Neural crest cell (in vitro differentiated cells): ENCODE measurements around the gene PARP8. TPM values are rescaled to one million over a fixed set of nuclear protein-coding genes. Genes with fewer than 3 reads are reported as not detected.

Experiments used
- DNase-seq: peaks from one replicate; pipeline ENCODE4 v3.0.0; 2021; ENCODE audit warnings: low read depth, mixed read lengths, low spot score
- H3K27ac Mint-ChIP-seq: one replicate; pipeline ENCODE4 v1.8.0; 2021; ENCODE audit warnings: mild to moderate bottlenecking, mixed read lengths; ENCODE audit not compliant: unreplicated experiment
- H3K27me3 Mint-ChIP-seq: 2 replicates; pipeline ENCODE4 v1.8.0; 2021; ENCODE audit warnings: low read depth, mild to moderate bottlenecking, mixed read lengths
- H3K36me3 Mint-ChIP-seq: 2 replicates; pipeline ENCODE4 v1.8.0; 2021; ENCODE audit warnings: low read depth, mild to moderate bottlenecking, mixed read lengths
- H3K4me1 Mint-ChIP-seq: 2 replicates; pipeline ENCODE4 v1.8.0; 2021; ENCODE audit warnings: mixed read lengths
- H3K4me3 Mint-ChIP-seq: one replicate; pipeline ENCODE4 v1.8.0; 2021; ENCODE audit warnings: mild to moderate bottlenecking, mixed read lengths
- H3K9me3 Mint-ChIP-seq: 2 replicates; pipeline ENCODE4 v1.8.0; 2021; ENCODE audit warnings: mixed read lengths
- total RNA-seq: library from RNA; stranded (reverse); gene quantifications from 2 replicates; pipeline ENCODE4 v1.2.1, GENCODE V29; 2021
- TF ChIP-seq, protein P1 (sequence below): fragments of 200-600 bp; sonication (generic); conservative IDR thresholded peaks from 2 replicates; pipeline ENCODE4 v1.5.0; 2021; ENCODE audit warnings: antibody characterized with exemption, mild to moderate bottlenecking

Gene PARP8
- total RNA-seq, 1 donor from 2014 or later, result 31.0 TPM

DNA sequence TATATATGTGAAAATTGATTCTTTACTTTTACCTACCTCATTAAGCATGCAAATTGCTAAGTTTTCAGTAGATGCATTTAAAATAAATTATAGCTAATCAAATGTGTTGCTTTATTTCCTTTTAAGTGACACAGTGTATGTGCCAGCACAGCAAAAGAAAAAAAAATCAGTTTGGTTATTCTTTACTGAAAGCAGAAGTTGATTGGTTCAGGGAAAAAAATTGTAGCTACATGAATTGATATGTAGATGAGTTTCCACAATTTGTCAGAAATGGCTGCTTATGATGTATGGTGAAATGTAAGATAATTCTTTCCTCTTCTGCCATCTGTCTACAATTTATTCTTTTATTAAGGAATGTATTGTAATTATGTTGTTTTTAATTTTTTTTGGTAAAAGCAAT lies 57.8 kb downstream of the PARP8 start:
- Mint-ChIP-seq H3K36me3 (no peaks in the 10 kb centered on the region), H3K27ac (no peak overlapping the region), H3K4me1 (peaks cover 36% of the 10 kb centered on the region), H3K4me3 (no peak overlapping the region), H3K27me3 (no peaks in the 10 kb centered on the region), H3K9me3 (no peaks in the 10 kb centered on the region)
- no peak for DNase-seq
- TF ChIP-seq, protein P1, sequence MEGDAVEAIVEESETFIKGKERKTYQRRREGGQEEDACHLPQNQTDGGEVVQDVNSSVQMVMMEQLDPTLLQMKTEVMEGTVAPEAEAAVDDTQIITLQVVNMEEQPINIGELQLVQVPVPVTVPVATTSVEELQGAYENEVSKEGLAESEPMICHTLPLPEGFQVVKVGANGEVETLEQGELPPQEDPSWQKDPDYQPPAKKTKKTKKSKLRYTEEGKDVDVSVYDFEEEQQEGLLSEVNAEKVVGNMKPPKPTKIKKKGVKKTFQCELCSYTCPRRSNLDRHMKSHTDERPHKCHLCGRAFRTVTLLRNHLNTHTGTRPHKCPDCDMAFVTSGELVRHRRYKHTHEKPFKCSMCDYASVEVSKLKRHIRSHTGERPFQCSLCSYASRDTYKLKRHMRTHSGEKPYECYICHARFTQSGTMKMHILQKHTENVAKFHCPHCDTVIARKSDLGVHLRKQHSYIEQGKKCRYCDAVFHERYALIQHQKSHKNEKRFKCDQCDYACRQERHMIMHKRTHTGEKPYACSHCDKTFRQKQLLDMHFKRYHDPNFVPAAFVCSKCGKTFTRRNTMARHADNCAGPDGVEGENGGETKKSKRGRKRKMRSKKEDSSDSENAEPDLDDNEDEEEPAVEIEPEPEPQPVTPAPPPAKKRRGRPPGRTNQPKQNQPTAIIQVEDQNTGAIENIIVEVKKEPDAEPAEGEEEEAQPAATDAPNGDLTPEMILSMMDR, result no peak

DNA sequence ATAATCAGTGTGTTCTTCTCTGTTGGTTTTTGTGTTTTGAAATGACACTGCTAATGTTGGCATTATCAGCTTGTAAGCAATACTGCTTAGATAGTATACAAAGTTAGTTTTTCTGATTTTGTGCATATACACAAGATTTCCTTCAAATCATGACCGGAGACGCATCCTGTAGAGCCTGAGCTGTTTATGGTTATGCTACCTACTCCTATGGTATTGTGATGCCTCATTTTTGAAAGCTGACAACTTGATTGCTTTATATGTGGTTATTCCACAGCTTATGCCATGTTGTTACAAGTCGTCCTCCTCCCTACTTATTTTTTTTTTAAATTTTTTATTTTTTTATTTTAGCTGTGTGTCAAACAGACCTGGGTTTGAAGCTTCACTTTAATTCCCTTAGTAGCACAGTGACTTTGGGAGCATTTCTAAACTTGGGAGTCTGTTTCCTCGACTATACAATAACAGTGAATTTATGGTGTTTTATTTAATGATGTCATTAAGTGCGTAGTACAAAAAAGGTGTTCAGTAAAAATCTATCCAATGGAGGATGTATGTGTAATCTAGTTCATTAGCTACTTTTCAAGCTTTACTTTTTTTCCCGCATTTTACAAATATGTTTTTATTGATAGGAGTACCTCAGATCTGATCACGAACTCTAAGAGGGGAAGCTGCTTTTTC lies 59.5 kb downstream of the PARP8 start:
- no peaks in the 10 kb centered on the region for H3K36me3 Mint-ChIP-seq
- H3K4me1 Mint-ChIP-seq, result peaks cover 30% of the 10 kb centered on the region
- H3K9me3 Mint-ChIP-seq, result no peaks in the 10 kb centered on the region
- no peak overlapping the region for H3K4me3 Mint-ChIP-seq
- DNase-seq, result no peak
- no peak overlapping the region for H3K27ac Mint-ChIP-seq
- H3K27me3 Mint-ChIP-seq, result no peaks in the 10 kb centered on the region
- TF ChIP-seq, protein P1, result no peak

DNA sequence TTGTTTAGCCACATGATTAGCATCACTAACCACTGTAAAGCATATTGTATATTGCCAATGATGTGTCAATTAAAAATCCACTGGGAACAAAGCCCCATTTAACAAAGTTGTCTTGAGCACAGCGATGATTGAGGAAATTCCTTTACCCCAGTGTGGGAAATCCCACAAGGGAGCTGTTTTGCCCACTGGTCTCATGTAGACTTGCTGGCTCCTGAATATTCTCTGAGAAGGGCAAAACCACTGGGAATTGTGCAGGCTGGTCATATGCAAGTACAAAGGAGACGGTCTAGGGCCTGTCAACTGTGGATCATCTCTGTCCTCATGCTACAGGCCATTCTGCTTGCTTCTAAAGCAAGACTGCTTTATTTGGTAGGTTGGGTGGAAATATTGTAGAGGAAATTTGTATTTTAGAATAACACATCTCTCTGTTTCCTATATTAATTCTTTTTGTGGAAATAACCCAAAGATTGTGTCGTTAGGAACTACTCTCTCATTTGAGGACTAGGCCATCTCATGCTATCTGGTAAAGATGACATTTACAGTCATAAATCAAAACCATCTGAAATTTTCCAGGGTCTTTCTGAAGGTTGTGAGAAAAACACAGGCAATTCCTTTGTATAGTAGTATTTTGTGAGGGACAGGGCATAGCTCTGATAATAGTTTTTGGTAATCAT lies 60.2 kb downstream of the PARP8 start:
- Mint-ChIP-seq H3K27ac (no peak overlapping the region), H3K4me3 (no peak overlapping the region), H3K4me1 (peaks cover 26% of the 10 kb centered on the region), H3K9me3 (no peaks in the 10 kb centered on the region), H3K36me3 (no peaks in the 10 kb centered on the region), H3K27me3 (no peaks in the 10 kb centered on the region)
- TF ChIP-seq, protein P1, result no peak
- DNase-seq, result no peak

GRCh38 chr5:50727149-50727496 lies 60.7 kb downstream of the PARP8 start:
- H3K27me3 Mint-ChIP-seq, result no peaks in the 10 kb centered on the region
- no peaks in the 10 kb centered on the region for H3K9me3 Mint-ChIP-seq
- TF ChIP-seq, protein P1, result no peak
- no peak overlapping the region for H3K4me3 Mint-ChIP-seq
- H3K36me3 Mint-ChIP-seq, result no peaks in the 10 kb centered on the region
- no peak overlapping the region for H3K27ac Mint-ChIP-seq
- peaks cover 25% of the 10 kb centered on the region for H3K4me1 Mint-ChIP-seq
- no peak for DNase-seq

GRCh38 chr5:50727845-50728244 lies 61.4 kb downstream of the PARP8 start:
- Mint-ChIP-seq H3K4me1 (peaks cover 19% of the 10 kb centered on the region), H3K9me3 (no peaks in the 10 kb centered on the region), H3K27me3 (no peaks in the 10 kb centered on the region), H3K27ac (no peak overlapping the region), H3K4me3 (no peak overlapping the region), H3K36me3 (no peaks in the 10 kb centered on the region)
- TF ChIP-seq, protein P1, result no peak
- no peak for DNase-seq
